NB4 (cell line): Measurements from ENCODE around the gene ASCL3.

Experiments used
- MYC ChIP-seq: IDR thresholded peaks from 2 replicates; pipeline ENCODE4 v1.6.1; 2011; ENCODE audit warnings: low read depth, low read length
- POLR2A ChIP-seq: IDR thresholded peaks from 2 replicates; pipeline ENCODE4 v1.6.1; 2011; ENCODE audit warnings: mild to moderate bottlenecking; ENCODE audit not compliant: insufficient read length; ENCODE audit errors: extremely low read depth
- TF ChIP-seq, protein P1 (sequence below): IDR thresholded peaks from one replicate; pipeline ENCODE4 v1.5.1; 2012; ENCODE audit warnings: low read depth, low read length
- TF ChIP-seq, protein P2 (sequence below): IDR thresholded peaks from 2 replicates; pipeline ENCODE4 v1.6.1; 2011; ENCODE audit warnings: low read depth, low read length

DNA sequence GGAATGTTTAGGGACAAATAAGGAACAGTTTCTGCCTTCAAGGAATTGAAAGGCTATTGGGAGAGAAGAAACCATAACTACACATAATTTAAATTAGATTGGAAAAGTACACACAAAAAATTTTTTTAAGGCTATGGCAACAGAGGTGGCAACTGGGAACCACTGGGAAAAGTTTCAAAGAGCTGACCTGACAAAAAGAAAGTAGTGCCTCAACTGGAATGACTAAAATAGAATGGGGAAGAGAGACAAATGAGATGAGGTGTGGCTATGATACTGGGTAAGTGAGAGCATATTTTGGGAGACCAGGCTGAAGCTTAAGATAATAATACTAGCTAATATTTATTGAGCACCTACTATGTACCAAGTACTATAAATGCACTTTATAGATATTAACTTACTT is 34.7 kb downstream of the ASCL3 start:
- TF ChIP-seq, protein P1, sequence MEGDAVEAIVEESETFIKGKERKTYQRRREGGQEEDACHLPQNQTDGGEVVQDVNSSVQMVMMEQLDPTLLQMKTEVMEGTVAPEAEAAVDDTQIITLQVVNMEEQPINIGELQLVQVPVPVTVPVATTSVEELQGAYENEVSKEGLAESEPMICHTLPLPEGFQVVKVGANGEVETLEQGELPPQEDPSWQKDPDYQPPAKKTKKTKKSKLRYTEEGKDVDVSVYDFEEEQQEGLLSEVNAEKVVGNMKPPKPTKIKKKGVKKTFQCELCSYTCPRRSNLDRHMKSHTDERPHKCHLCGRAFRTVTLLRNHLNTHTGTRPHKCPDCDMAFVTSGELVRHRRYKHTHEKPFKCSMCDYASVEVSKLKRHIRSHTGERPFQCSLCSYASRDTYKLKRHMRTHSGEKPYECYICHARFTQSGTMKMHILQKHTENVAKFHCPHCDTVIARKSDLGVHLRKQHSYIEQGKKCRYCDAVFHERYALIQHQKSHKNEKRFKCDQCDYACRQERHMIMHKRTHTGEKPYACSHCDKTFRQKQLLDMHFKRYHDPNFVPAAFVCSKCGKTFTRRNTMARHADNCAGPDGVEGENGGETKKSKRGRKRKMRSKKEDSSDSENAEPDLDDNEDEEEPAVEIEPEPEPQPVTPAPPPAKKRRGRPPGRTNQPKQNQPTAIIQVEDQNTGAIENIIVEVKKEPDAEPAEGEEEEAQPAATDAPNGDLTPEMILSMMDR = no peak
- no peak for TF ChIP-seq POLR2A
- TF ChIP-seq, protein P2, sequence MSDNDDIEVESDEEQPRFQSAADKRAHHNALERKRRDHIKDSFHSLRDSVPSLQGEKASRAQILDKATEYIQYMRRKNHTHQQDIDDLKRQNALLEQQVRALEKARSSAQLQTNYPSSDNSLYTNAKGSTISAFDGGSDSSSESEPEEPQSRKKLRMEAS = no peak
- no peak for TF ChIP-seq MYC
